Esophagus squamous epithelium (tissue), 4 donors: ENCODE measurements around the gene MMP7.

Experiments
- CTCF ChIP-seq, 6 experiments: fragments of 450-650 bp in 4 of 6; fragments of 200-600 bp in 2 of 6; sonication (generic) in 2 of 6; IDR thresholded peaks; one replicate each; pipeline ENCODE4 v1.5.1; 2016 to 2019; ENCODE audit warnings: antibody characterized with exemption in 6 of 6, mild to moderate bottlenecking in 4 of 6, moderate library complexity in 4 of 6
- POLR2A ChIP-seq, 4 donors: fragments of 450-650 bp; IDR thresholded peaks; one replicate each; pipeline ENCODE4 v1.6.1; 2017; ENCODE audit warnings: antibody characterized with exemption in 4 of 4, mild to moderate bottlenecking in 4 of 4, moderate library complexity in 3 of 4

- no peak for TF ChIP-seq CTCF (IDR thresholded peaks at IDR 0.05)
- no peak for TF ChIP-seq POLR2A (IDR thresholded peaks at IDR 0.05)
Measured at GRCh38 chr11:102552447-102553194, 22.1 kb upstream of the MMP7 start.
